Measurements from ENCODE around the gene PRODH. TPM values are rescaled to one million over a fixed set of nuclear protein-coding genes. Genes with fewer than 3 reads are reported as not detected.
"Not testable (repeated sequence)": the region's sequence is repeated elsewhere in the genome, so short reads cannot be mapped to it uniquely, and the experiment has no call there.

PRODH gene
- total and polyA plus RNA-seq, 2 donors (not counting 3 experiments of a cell fraction or from before 2014, with no cell fraction given): not detected

GRCh38 chr22:18890510-18891192, 45.4 kb downstream of the PRODH start:
- H3K9ac ChIP-seq (replicated peaks; ENCODE audit: extremely low read depth, insufficient read depth, low read length); BruUV-seq (replicated peaks); intact Hi-C loops (cut with micrococcal nuclease); H3K9me3 ChIP-seq (replicated peaks; ENCODE audit: control insufficient read depth, insufficient read depth, low read length); H3K27me3 ChIP-seq (ENCODE audit: control insufficient read depth in 2 of 2, insufficient read depth in 2 of 2, low read length in 2 of 2); H4K20me1 ChIP-seq (replicated peaks; ENCODE audit: control insufficient read depth, extremely low read depth, insufficient read depth, low read length); DNase-seq (ENCODE audit: low read depth, low spot score); H3K4me2 ChIP-seq (ENCODE audit: insufficient read depth, low read length); CTCF ChIA-PET; POLR2A ChIA-PET; H3K9me1 ChIP-seq (replicated peaks; ENCODE audit: control insufficient read depth, extremely low read depth, insufficient read depth, low read length); H3K4me1 ChIP-seq (ENCODE audit: control insufficient read depth, extremely low read depth, insufficient read depth, low read length); H3K36me3 ChIP-seq (ENCODE audit: control insufficient read depth in 2 of 2, extremely low read depth in 1 of 2, insufficient read depth in 2 of 2, low read length in 2 of 2); H3K27ac ChIP-seq (ENCODE audit: insufficient read depth, low read depth, low read length); dilution Hi-C loops (cut with MboI; ENCODE audit: extremely low pct_ligation_motif_present, low sequenced_read_pairs); H2AFZ ChIP-seq (ENCODE audit: low read depth, low read length); H3K79me2 ChIP-seq (ENCODE audit: control insufficient read depth, insufficient read depth, low read length); H3K4me3 ChIP-seq (replicated peaks in 1 of 3; ENCODE audit: insufficient read depth in 1 of 3, low read depth in 1 of 3, low read length in 3 of 3): not testable (repeated sequence)
- peak; percentile 89 for FAIRE-seq

DNA sequence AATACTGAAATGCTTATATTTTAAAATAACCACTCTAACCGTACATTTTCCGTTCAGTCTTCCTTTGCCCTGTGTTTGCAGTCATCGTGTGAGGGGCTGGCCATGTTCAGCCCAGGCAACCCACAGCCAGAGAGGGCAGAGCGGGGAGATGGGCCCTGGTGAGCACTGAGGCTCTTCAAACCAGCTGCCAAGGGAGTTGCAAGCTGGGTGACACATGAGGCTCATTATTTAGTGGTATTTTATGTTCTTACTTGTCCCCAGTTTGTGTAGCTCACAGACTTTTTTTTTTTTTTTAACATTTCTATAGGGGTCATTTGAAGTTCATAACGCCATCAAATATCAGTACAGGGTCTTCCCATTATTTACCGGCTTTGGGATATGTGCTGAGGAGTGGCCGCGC, 48.0 kb downstream of the PRODH start:
- Histone ChIP-seq H3K9ac (replicated peaks; ENCODE audit: extremely low read depth, insufficient read depth, low read length) (no peak overlapping the region), H3K79me2 (ENCODE audit: control insufficient read depth, insufficient read depth, low read length) (no peaks in the 10 kb centered on the region), H3K36me3 (ENCODE audit: control insufficient read depth in 2 of 2, extremely low read depth in 1 of 2, insufficient read depth in 2 of 2, low read length in 2 of 2) (no peaks in the 10 kb centered on the region), H3K4me2 (ENCODE audit: insufficient read depth, low read length) (no peak overlapping the region), H3K4me1 (ENCODE audit: control insufficient read depth, extremely low read depth, insufficient read depth, low read length) (no peaks in the 10 kb centered on the region), H3K4me3 (replicated peaks in 1 of 3; ENCODE audit: insufficient read depth in 1 of 3, low read depth in 1 of 3, low read length in 3 of 3) (no peak overlapping the region), H3K9me1 (replicated peaks; ENCODE audit: control insufficient read depth, extremely low read depth, insufficient read depth, low read length) (no peaks in the 10 kb centered on the region), H2AFZ (ENCODE audit: low read depth, low read length) (no peak overlapping the region), H3K9me3 (replicated peaks; ENCODE audit: control insufficient read depth, insufficient read depth, low read length) (no peaks in the 10 kb centered on the region), H4K20me1 (replicated peaks; ENCODE audit: control insufficient read depth, extremely low read depth, insufficient read depth, low read length) (no peaks in the 10 kb centered on the region), H3K27ac (ENCODE audit: insufficient read depth, low read depth, low read length) (no peak overlapping the region), H3K27me3 (ENCODE audit: control insufficient read depth in 2 of 2, insufficient read depth in 2 of 2, low read length in 2 of 2) (no peaks in the 10 kb centered on the region)
- dilution Hi-C loops (cut with MboI; ENCODE audit: extremely low pct_ligation_motif_present, low sequenced_read_pairs) (no loop called here), intact Hi-C loops (cut with micrococcal nuclease) (no loop called here)
- ChIA-PET CTCF (no interaction called here), POLR2A (no interaction called here)
- no TSS peak for BruUV-seq (replicated peaks)
- no peak for TF ChIP-seq POLR2A (IDR thresholded peaks at IDR 0.05; ENCODE audit: low read depth, low read length)
- TF ChIP-seq EZH2 (IDR thresholded peaks at IDR 0.05; ENCODE audit: borderline replicate concordance, low read depth, low read length, severe bottlenecking): no peak
- TF ChIP-seq CTCF (IDR thresholded peaks at IDR 0.05; ENCODE audit: extremely low read depth in 1 of 2, insufficient read depth in 1 of 2, low read depth in 1 of 2, low read length in 2 of 2): no peak
- TF ChIP-seq FOS (IDR thresholded peaks at IDR 0.05; ENCODE audit: borderline replicate concordance, insufficient read depth, low read length): no peak
- TF ChIP-seq, protein P1, sequence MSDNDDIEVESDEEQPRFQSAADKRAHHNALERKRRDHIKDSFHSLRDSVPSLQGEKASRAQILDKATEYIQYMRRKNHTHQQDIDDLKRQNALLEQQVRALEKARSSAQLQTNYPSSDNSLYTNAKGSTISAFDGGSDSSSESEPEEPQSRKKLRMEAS (IDR thresholded peaks at IDR 0.05; ENCODE audit: insufficient read depth, insufficient read length): no peak
- TF ChIP-seq JUN (IDR thresholded peaks at IDR 0.05; ENCODE audit: borderline replicate concordance, insufficient read depth, insufficient read length, low read depth): no peak
- TF ChIP-seq MYC (IDR thresholded peaks at IDR 0.05; ENCODE audit: low read depth, low read length): no peak
- TF ChIP-seq POLR2AphosphoS5 (IDR thresholded peaks at IDR 0.05; ENCODE audit: insufficient read depth, low read depth, low read length): no peak
- no peak for TF ChIP-seq GATA2 (IDR thresholded peaks at IDR 0.05; ENCODE audit: insufficient read depth, insufficient read length, low read depth, low read length)
- FAIRE-seq (no peak), DNase-seq (ENCODE audit: low read depth, low spot score) (no peak)

DNA sequence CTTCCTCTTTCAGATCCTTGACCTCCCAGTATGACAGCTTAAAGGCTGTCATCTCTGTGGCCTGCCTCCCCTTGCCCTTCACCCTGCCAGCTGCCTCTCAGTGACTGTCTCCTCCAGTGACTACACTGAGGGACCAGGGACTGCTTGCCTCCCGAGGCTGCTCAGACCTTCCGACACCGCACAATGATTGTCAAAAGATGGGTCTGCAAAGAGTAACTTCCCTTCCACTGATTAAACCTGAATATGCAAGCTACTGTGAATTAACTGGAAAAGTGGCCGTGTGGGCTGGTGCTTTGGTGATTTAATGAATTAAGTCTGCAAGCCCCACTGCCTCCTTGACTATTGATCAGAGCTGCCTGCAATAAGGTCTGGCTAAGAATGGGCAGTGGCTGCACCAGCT, 51.6 kb downstream of the PRODH start:
- FAIRE-seq; H3K27ac ChIP-seq (ENCODE audit: insufficient read depth, low read depth, low read length); H3K9me1 ChIP-seq (replicated peaks; ENCODE audit: control insufficient read depth, extremely low read depth, insufficient read depth, low read length); H3K9me3 ChIP-seq (replicated peaks; ENCODE audit: control insufficient read depth, insufficient read depth, low read length); H2AFZ ChIP-seq (ENCODE audit: low read depth, low read length); DNase-seq (ENCODE audit: low read depth, low spot score); CTCF ChIA-PET; H3K36me3 ChIP-seq (ENCODE audit: control insufficient read depth in 2 of 2, extremely low read depth in 1 of 2, insufficient read depth in 2 of 2, low read length in 2 of 2); H3K4me3 ChIP-seq (replicated peaks in 1 of 3; ENCODE audit: insufficient read depth in 1 of 3, low read depth in 1 of 3, low read length in 3 of 3); H3K4me2 ChIP-seq (ENCODE audit: insufficient read depth, low read length); H3K9ac ChIP-seq (replicated peaks; ENCODE audit: extremely low read depth, insufficient read depth, low read length); POLR2A ChIA-PET; H3K79me2 ChIP-seq (ENCODE audit: control insufficient read depth, insufficient read depth, low read length); H3K27me3 ChIP-seq (ENCODE audit: control insufficient read depth in 2 of 2, insufficient read depth in 2 of 2, low read length in 2 of 2); intact Hi-C loops (cut with micrococcal nuclease); dilution Hi-C loops (cut with MboI; ENCODE audit: extremely low pct_ligation_motif_present, low sequenced_read_pairs); H4K20me1 ChIP-seq (replicated peaks; ENCODE audit: control insufficient read depth, extremely low read depth, insufficient read depth, low read length); BruUV-seq (replicated peaks); H3K4me1 ChIP-seq (ENCODE audit: control insufficient read depth, extremely low read depth, insufficient read depth, low read length): not testable (repeated sequence)

Data from endothelial cell of umbilical vein (primary cell).